VCaP (cell line): ENCODE data around the gene TEX52.

Experiments
- H3K27ac ChIP-seq: fragments of 450-650 bp; 2 replicates; pipeline ENCODE4 v1.5.1; 2017
- TF ChIP-seq, protein P1 (sequence below): fragments of 450-650 bp; conservative IDR thresholded peaks from 2 replicates; pipeline ENCODE4 v1.5.1; 2017; ENCODE audit warnings: mild to moderate bottlenecking, moderate library complexity

TEX52 gene

DNA sequence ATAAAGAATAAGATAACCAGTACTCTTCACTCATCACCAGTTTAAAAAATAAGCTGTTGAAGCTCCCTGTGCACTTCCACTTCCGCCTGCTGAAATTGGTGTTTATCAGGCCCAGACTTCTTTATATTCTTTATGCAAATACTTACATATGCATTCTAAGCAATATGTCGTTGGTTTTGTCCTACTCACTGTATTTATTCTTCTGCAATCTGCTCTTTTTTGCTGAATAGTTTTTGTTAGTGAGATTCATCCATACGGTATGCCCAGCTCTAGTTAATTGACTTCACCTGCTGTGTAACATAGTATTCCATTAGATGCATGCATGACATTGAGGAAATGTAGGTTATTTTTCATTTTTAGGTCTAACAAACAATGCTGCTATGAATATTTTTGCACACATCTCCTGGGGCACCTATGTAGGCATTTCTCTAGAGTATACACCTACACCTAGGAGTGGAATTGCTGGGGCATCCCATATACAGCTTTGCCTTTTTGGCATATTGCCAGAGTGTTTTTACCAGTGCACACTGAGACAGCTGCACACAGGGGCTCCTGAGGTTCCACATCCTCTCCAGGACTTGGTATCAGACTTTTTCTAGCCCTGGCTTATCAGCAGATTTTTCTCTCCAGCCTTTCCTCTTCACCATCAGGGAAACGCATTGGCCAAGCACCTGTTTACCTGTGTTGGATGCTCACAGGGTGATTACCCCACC lies 21.0 kb downstream of the TEX52 start:
- H3K27ac ChIP-seq: no peak overlapping the region; the same call in 1 of the 2 replicates
- TF ChIP-seq, protein P1, sequence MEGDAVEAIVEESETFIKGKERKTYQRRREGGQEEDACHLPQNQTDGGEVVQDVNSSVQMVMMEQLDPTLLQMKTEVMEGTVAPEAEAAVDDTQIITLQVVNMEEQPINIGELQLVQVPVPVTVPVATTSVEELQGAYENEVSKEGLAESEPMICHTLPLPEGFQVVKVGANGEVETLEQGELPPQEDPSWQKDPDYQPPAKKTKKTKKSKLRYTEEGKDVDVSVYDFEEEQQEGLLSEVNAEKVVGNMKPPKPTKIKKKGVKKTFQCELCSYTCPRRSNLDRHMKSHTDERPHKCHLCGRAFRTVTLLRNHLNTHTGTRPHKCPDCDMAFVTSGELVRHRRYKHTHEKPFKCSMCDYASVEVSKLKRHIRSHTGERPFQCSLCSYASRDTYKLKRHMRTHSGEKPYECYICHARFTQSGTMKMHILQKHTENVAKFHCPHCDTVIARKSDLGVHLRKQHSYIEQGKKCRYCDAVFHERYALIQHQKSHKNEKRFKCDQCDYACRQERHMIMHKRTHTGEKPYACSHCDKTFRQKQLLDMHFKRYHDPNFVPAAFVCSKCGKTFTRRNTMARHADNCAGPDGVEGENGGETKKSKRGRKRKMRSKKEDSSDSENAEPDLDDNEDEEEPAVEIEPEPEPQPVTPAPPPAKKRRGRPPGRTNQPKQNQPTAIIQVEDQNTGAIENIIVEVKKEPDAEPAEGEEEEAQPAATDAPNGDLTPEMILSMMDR: no peak

DNA sequence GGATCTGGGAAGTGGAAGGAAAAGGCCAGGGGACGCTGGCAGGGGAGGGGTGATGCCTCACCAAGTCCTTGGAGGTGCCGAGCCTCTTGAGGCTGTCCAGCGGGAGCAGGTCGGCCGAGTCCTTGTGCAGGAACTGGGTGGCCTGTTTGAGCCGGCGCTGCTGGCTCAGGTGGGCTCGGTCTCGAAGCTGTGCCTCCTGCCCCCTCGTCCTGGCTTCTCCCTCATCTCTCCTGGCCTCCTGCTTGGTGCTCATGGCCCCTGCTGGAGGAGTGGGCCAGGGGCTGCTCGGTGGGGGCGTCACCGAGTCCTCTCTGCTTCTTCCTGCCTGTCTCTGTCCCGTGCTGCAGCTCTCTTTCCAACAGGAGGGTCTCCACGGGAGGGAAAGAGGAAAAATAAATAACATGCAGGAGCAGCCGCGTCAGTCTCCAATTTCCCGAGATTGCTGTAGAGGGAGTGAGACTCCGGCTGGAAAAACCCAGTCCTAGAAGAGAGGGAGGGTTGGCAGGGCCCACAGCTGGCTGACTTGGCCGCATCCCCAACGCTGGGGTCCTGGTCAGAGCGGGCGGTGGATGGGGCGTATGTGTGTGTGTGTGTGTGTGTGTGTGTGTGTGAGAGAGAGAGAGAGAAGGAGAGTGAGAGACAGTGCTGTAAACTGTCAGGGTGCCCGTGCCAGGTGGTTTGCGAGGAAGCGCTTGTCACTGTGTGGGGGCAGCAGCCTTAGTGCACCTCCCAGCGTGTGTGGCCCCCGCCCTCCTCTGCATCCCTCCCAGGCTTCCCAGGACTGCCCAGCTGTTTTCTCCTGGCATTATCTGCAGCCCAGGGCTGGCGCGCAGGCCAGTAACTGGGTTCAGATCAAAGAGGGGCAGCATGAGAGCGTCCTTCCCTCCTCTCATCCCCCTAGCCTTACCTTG lies 22.0 kb downstream of the TEX52 start, which contains the start of gene NRIP2:
TSS of gene NRIP2 (minus strand) at position 455 of the 911 bp plus-strand sequence. CDS start at position 403, 52 bp downstream.
- H3K27ac ChIP-seq: peak within 1 kb of the TSS; percentile 15; the same call in 1 of the 2 replicates
- TF ChIP-seq, protein P1: peak; percentile 23

DNA sequence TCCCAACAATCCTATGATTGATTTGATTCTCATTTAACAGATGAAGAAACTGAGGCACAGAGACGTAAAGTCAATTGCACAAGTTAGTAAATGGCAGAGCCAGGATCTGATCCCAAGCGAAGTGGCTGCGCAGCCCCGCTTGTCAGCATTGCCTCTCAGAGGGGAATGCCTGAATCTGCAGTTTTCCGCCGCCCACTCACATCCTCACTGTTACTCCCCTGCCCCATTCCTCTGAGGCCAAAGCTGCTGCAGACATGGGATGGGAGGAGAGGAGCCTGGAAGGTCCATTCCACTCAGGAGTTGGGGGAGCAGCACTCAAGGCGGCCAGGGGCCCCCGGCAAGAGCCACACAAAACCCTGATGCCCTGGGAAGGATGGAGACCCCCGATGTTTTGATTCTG lies 23.0 kb downstream of the TEX52 start:
- TF ChIP-seq, protein P1: no peak
- no peak overlapping the region for H3K27ac ChIP-seq

DNA sequence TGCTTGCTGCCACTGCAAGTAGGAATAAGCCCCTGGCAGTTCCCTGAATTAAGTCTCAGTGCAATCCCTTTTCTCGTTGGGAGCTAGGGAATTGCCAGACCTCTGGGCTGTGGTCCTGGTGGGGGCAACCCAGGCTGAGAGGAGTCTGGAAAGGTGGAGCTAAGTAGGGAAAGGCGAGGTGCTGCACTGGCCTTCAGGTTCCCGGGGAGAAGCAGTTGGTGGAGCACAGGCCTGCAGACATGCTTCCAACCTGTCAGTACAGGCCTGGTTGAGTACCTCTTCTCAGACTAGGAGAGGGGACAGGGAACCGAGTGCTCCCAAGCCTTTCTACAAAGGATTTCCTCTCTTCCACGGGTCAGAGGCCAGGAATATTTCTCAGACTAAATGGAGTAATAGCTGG lies 23.5 kb downstream of the TEX52 start:
- TF ChIP-seq, protein P1: no peak

DNA sequence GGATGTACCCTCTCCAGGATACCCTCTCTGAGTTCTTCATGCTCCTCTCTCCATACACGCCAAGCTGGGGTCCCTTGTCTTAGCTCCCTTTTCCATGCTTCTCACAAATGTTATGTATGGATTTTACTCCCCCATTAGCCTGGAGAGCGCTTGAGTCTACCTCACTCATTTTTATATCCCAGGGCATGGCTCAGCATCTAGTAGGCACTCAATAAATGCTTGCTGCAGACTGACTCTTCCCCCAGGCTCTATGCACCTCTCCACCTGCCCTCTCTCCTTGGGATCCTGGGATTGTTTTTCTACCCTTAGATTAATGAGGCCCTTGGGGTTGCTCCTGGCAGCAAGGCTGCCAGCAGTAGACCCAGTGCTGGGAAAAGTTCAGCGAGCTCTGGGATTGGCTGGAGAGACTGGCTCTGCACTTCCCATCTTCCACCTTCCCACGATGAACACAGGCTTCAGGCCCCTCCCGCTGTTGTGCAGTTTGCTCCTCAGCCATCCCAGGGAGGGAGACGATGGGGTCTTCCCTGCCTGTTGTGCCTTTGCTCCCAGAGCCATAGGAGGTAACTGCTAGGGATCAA lies 24.2 kb downstream of the TEX52 start:
- H3K27ac ChIP-seq: no peak overlapping the region
- TF ChIP-seq, protein P1: no peak

More for the DNA sequence above, 23.5 kb downstream of the TEX52 start:
- H3K27ac ChIP-seq: no peak overlapping the region

DNA sequence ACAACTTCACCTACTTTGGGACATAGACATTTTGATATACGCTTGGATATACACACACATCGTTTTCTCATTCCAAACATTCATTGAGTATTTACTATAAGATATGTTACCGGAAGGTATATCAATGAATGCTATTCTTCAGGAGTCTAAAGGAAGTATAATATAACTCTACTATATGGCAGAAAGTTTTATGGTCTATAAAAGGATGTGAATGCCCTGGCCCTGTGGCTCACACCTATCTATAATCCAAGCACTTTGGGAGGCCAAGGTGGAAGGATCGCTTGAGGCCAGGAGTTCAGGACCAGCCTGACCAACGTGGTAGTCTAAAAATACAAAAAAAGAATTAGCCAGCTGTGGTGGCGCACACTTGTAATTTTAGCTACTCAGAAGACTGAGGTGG lies 27.6 kb downstream of the TEX52 start:
- H3K27ac ChIP-seq: no peak overlapping the region
- TF ChIP-seq, protein P1: no peak
